ENCODE data around the gene CDH24. TPM values are rescaled to one million over a fixed set of nuclear protein-coding genes. Genes with fewer than 3 reads are reported as not detected.

The CDH24 gene
- polyA plus RNA-seq: 0.09 TPM

- peak within 1 kb of the TSS; percentile 78 to 96 (median 91) for H3K4me3 Mint-ChIP-seq
- peaks cover 5 to 13% (median 8%) of the 10 kb centered on the region in 3 donors for H3K4me1 Mint-ChIP-seq
- peaks cover 5% of the 10 kb centered on the region for H3K27me3 Mint-ChIP-seq
- H3K36me3 Mint-ChIP-seq: peaks cover 5% of the 10 kb centered on the region
- peak within 1 kb of the TSS; percentile 13 to 92 (median 83) for H3K27ac Mint-ChIP-seq
- no peaks in the 10 kb centered on the region for H3K9me3 Mint-ChIP-seq
Measured at GRCh38 chr14:23056956-23057756, at the start of gene CDH24. CDH24 (minus strand) TSS chr14:23057520; CDS start chr14:23055733, 1,787 bp downstream.

- no peak overlapping the region for H3K27ac Mint-ChIP-seq
- no peaks in the 10 kb centered on the region for H3K27me3 Mint-ChIP-seq
- no peaks in the 10 kb centered on the region for H3K9me3 Mint-ChIP-seq
- peak overlapping the region in 1 of 4 donors; percentile 49 for H3K4me3 Mint-ChIP-seq
- no peaks in the 10 kb centered on the region for H3K36me3 Mint-ChIP-seq
- H3K4me1 Mint-ChIP-seq: peaks cover 0 to 7% (median 6%) of the 10 kb centered on the region in 3 donors
Measured at GRCh38 chr14:23106747-23107045, 49.4 kb upstream of the CDH24 start.

- no peak overlapping the region for H3K27ac Mint-ChIP-seq
- no peaks in the 10 kb centered on the region for H3K27me3 Mint-ChIP-seq
- H3K4me3 Mint-ChIP-seq: no peak overlapping the region
- no peaks in the 10 kb centered on the region for H3K36me3 Mint-ChIP-seq
- H3K9me3 Mint-ChIP-seq: no peaks in the 10 kb centered on the region
- peaks cover 0 to 7% (median 6%) of the 10 kb centered on the region in 3 donors for H3K4me1 Mint-ChIP-seq
Measured at GRCh38 chr14:23105348-23105824, 48.1 kb upstream of the CDH24 start.

- Mint-ChIP-seq H3K27ac (no peak within 1 kb of the TSS), H3K9me3 (no peaks in the 10 kb centered on the region), H3K4me1 (peaks cover 0 to 7% (median 6%) of the 10 kb centered on the region in 3 donors), H3K27me3 (no peaks in the 10 kb centered on the region), H3K4me3 (no peak within 1 kb of the TSS), H3K36me3 (peaks cover under 1% of the 10 kb centered on the region)
Measured at GRCh38 chr14:23104591-23105347, 47.4 kb upstream of the CDH24 start, which contains the start of gene CIROP. CIROP (minus strand) TSS chr14:23104989; CDS start chr14:23104920, 69 bp downstream.

GRCh38 chr14:23104070-23104590 lies 46.8 kb upstream of the CDH24 start:
- no peak overlapping the region for H3K4me3 Mint-ChIP-seq
- no peaks in the 10 kb centered on the region for H3K27me3 Mint-ChIP-seq
- no peaks in the 10 kb centered on the region for H3K9me3 Mint-ChIP-seq
- no peak overlapping the region for H3K27ac Mint-ChIP-seq
- peaks cover 2% of the 10 kb centered on the region for H3K36me3 Mint-ChIP-seq
- H3K4me1 Mint-ChIP-seq: peaks cover 0 to 9% (median 6%) of the 10 kb centered on the region in 3 donors

- H3K27ac Mint-ChIP-seq: no peak overlapping the region
- no peaks in the 10 kb centered on the region for H3K27me3 Mint-ChIP-seq
- H3K9me3 Mint-ChIP-seq: no peaks in the 10 kb centered on the region
- peaks cover 2% of the 10 kb centered on the region for H3K36me3 Mint-ChIP-seq
- peaks cover 0 to 9% (median 6%) of the 10 kb centered on the region in 3 donors for H3K4me1 Mint-ChIP-seq
- no peak overlapping the region for H3K4me3 Mint-ChIP-seq
Measured at GRCh38 chr14:23103581-23103980, 46.3 kb upstream of the CDH24 start.

- no peaks in the 10 kb centered on the region for H3K9me3 Mint-ChIP-seq
- H3K4me1 Mint-ChIP-seq: peaks cover 0 to 10% (median 6%) of the 10 kb centered on the region in 3 donors
- H3K27ac Mint-ChIP-seq: no peak overlapping the region
- peaks cover 2% of the 10 kb centered on the region for H3K36me3 Mint-ChIP-seq
- H3K4me3 Mint-ChIP-seq: no peak overlapping the region
- no peaks in the 10 kb centered on the region for H3K27me3 Mint-ChIP-seq
Measured at GRCh38 chr14:23102801-23103200, 45.5 kb upstream of the CDH24 start.

GRCh38 chr14:23101986-23102625 lies 44.8 kb upstream of the CDH24 start:
- Mint-ChIP-seq H3K27ac (no peak overlapping the region), H3K36me3 (peaks cover 2% of the 10 kb centered on the region), H3K9me3 (no peaks in the 10 kb centered on the region), H3K27me3 (no peaks in the 10 kb centered on the region), H3K4me3 (no peak overlapping the region), H3K4me1 (peaks cover 5 to 17% (median 10%) of the 10 kb centered on the region in 3 donors)

GRCh38 chr14:23101213-23101970 lies 44.1 kb upstream of the CDH24 start:
- H3K4me1 Mint-ChIP-seq: peaks cover 8 to 20% (median 8%) of the 10 kb centered on the region in 3 donors
- H3K36me3 Mint-ChIP-seq: peaks cover 2% of the 10 kb centered on the region
- no peaks in the 10 kb centered on the region for H3K9me3 Mint-ChIP-seq
- H3K27me3 Mint-ChIP-seq: no peaks in the 10 kb centered on the region
- H3K27ac Mint-ChIP-seq: no peak overlapping the region
- H3K4me3 Mint-ChIP-seq: no peak overlapping the region

- no peak overlapping the region for H3K27ac Mint-ChIP-seq
- peaks cover 2% of the 10 kb centered on the region for H3K36me3 Mint-ChIP-seq
- H3K4me3 Mint-ChIP-seq: no peak overlapping the region
- H3K4me1 Mint-ChIP-seq: peaks cover 6 to 18% (median 8%) of the 10 kb centered on the region in 3 donors
- H3K27me3 Mint-ChIP-seq: no peaks in the 10 kb centered on the region
- H3K9me3 Mint-ChIP-seq: no peaks in the 10 kb centered on the region
Measured at GRCh38 chr14:23099212-23099861, 42.0 kb upstream of the CDH24 start.

GRCh38 chr14:23097786-23098185 lies 40.5 kb upstream of the CDH24 start:
- Mint-ChIP-seq H3K9me3 (no peaks in the 10 kb centered on the region), H3K27ac (no peak overlapping the region), H3K36me3 (peaks cover 2% of the 10 kb centered on the region), H3K4me1 (peaks cover 8 to 28% (median 12%) of the 10 kb centered on the region in 3 donors), H3K4me3 (peak overlapping the region in 1 of 4 donors; percentile 86), H3K27me3 (no peaks in the 10 kb centered on the region)

GRCh38 chr14:23095196-23096108 lies 38.1 kb upstream of the CDH24 start, which contains the start of gene C14orf119:
C14orf119 (plus strand) TSS chr14:23095505; CDS start chr14:23097659, 2,154 bp downstream.
- Mint-ChIP-seq H3K4me3 (no peak within 1 kb of the TSS), H3K27ac (no peak within 1 kb of the TSS), H3K4me1 (peaks cover 8 to 35% (median 13%) of the 10 kb centered on the region in 3 donors), H3K36me3 (peaks cover 2% of the 10 kb centered on the region), H3K9me3 (no peaks in the 10 kb centered on the region), H3K27me3 (no peaks in the 10 kb centered on the region)

- Mint-ChIP-seq H3K9me3 (no peaks in the 10 kb centered on the region), H3K4me1 (peaks cover 8 to 35% (median 13%) of the 10 kb centered on the region in 3 donors), H3K4me3 (no peak within 1 kb of the TSS), H3K27ac (no peak within 1 kb of the TSS), H3K27me3 (no peaks in the 10 kb centered on the region), H3K36me3 (peaks cover 1% of the 10 kb centered on the region)
Measured at GRCh38 chr14:23094666-23095195, 37.4 kb upstream of the CDH24 start, which contains the start of gene ACIN1. ACIN1 (minus strand) TSS chr14:23095136; CDS start chr14:23095112, 24 bp downstream.
